Fibroblast of skin of scalp (primary cell): Measurements from ENCODE around the gene CCDC117. TPM values are rescaled to one million over a fixed set of nuclear protein-coding genes. Genes with fewer than 3 reads are reported as not detected.
A peak's percentile ranks its signal among the peaks of the same experiment; 100 is the strongest.
"Not testable (repeated sequence)": the region's sequence is repeated elsewhere in the genome, so short reads cannot be mapped to it uniquely, and the experiment has no call there.

Experiments used
- DNase-seq: peaks from one replicate; pipeline ENCODE4 v3.0.0-alpha.2; 2013
- polyA plus RNA-seq, 2 experiments: library from polyadenylated mRNA; unstranded; fragments of 120-200 nt; gene quantifications; one replicate each; pipeline ENCODE4 v1.2.1, GENCODE V29; 2013; ENCODE audit not compliant: insufficient read length in 2 of 2

The CCDC117 gene, protein sequence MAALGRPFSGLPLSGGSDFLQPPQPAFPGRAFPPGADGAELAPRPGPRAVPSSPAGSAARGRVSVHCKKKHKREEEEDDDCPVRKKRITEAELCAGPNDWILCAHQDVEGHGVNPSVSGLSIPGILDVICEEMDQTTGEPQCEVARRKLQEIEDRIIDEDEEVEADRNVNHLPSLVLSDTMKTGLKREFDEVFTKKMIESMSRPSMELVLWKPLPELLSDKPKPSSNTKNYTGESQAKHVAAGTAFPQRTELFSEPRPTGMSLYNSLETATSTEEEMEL
- 17.3 TPM for polyA plus RNA-seq (2013, experiment 1 of 2; ENCODE audit: insufficient read length)
- polyA plus RNA-seq (2013, experiment 2 of 2; ENCODE audit: insufficient read length): 18.7 TPM

DNA sequence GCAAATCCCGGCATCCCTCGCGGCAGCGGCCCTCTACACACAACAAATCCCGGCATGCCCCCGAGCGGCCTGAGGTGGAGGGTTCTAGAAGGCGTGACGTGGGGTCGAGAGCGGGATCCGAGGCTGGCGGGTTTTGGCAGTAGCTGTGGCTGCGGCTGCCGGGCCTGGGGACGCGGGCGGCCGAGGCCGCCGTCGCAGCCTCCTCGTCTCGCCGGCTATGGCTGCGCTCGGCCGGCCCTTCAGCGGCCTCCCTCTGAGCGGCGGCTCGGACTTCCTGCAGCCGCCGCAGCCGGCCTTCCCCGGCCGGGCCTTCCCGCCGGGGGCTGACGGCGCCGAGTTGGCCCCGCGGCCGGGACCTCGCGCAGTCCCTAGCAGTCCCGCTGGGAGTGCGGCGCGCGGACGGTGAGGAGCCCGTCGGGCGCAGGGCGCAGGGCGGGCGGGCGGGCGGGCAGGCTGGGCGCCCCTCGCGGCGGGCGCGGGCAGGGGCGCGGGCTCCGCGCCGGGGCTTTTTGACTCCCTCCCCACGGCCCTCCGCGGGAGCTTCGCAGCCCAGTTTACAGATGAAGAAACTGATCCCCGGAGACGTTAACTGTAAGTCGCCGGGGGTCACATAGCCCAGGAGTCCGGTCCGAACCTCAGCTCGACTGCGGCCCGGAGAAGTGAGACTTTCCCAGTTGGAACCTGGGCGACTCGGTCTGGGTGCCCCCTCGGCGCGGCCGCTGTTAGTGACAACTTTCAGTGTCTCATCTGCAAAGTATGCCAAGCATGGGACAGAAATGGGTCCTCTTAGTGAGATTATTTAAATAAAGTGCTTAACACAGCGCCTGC, at the start of gene CCDC117:
Gene CCDC117, plus strand, starts transcription at position 63 of the 828 bp plus-strand sequence. Its CDS starts 155 bp downstream, at position 218.
- DNase-seq: peak; percentile 97

DNA sequence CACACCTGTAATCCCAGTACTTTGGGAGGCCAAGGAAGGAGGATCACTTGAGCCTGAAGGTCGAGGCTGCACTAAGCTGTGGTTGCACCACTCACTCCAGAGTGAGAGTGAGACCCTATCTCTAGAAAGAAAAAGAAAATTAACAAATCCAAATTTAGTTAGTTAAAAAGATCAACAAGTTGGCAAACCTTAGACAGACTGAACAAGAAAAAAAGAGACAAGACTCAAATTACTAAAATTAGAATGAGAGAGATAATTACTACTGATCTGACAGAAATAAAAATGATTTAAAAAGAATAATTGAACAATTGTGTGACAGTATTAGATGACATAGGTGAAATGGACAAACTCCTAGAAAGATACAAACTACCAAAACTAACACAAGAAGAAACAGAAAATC, 44.5 kb upstream of the CCDC117 start:
- no peak for DNase-seq

DNA sequence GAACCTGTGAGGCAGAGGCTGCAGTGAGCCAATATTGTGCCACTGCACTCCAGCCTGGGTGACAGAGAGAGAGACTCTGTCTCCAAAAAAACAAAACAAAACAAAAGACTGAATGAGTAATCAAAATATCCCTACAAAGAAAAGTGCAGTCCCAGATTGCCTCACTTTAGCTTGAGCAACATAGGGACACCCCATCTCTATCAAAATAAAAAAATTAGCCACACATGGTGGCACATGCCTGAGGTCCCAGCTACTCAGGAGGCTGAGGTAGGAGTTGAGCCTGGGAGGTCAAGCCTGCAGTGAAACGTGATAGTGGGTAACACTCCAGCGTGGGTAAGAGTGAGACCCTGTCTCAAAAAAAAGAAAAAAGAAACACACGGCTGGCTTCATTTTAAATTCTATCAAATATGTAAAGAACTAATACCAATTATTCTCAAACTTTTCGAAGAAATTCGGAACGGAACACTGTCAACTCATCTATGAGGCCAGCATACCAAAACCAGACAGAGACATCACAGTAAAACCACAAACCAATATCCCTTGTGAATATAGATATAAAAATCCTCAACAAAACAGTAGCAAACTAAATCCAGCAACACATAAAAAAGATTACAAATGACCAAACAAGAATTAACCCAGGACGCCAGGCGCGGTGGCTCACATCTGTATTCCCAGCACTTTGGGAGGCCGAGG, 43.7 kb upstream of the CCDC117 start:
- DNase-seq: peak; percentile 28

DNA sequence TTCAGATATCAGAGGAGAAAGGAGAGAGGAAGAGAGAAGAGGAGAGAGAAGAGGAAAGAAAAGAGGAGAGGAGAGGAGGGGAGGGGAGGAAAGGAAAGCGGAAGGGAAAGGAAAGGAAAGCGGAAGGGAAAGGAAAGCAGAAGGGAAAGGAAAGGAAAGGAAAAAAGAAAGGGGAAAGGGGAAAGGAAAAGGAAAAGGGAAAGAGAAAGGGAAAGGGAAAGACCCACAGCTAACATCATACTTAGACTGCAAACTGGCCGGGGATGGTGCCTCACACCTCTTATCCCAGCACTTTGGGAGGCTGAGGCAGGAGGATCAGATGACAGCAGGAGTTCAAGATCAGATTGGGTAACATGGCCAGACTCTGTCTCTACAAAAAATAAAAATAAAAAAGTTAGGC, 42.3 kb upstream of the CCDC117 start:
- DNase-seq: no peak

DNA sequence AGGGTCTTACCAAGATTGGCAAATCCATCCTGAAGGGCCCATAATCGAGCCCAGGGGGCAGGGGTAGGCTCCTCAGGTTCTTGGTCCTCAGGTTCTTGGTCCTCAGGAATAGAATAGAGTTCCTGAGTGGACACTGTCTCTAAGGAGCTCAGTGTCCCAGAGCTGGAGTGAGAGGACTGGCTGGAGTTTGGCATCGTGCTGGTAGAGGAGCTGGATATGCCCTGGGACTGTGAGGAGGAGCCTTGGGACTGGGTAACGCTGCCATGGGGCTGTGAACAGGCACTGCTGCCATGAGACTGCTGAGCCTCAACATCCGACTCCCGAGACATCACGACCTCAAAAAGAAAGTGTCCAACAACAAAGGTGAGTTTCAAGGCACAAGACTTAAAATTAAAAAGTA, 38.1 kb upstream of the CCDC117 start:
- no peak for DNase-seq

DNA sequence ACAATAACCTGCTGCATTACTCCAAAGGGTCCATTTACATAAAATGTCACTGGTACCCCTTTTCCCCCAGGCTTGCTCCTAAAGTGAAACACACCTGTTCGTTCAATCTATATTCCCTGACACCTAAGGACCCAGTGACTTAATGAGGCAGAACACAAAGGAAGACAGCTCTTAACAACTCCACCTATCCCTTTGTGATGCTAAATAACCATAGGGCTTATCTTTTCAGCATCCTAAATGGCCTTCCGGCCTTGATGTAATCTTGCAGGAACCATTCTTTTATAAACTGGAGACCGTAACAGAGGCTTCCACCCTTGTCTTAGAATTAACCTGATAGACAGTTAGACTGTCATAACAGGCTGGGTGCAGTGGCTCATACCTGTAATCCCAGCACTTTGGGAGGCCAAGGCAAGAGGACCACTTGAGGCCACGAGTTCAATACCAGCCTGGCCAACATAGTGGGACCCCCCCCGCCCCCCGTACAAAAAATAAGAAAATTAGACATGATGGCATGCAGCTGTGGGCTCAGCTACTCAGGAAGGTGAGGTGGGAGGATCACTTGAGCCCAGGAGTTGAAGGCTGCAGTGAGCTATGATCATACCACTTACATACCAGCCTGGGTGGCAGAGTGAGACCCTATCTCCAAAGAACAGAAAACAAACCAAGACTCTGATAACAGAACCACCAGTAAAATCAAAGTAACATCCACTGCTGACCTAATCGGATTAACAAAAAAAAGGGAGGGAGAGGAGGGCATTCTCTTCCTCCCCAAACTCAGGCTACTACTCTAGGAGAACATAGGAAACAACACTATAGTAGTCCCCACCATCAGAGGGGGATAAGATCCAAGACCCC, 36.0 kb upstream of the CCDC117 start:
- no peak for DNase-seq

DNA sequence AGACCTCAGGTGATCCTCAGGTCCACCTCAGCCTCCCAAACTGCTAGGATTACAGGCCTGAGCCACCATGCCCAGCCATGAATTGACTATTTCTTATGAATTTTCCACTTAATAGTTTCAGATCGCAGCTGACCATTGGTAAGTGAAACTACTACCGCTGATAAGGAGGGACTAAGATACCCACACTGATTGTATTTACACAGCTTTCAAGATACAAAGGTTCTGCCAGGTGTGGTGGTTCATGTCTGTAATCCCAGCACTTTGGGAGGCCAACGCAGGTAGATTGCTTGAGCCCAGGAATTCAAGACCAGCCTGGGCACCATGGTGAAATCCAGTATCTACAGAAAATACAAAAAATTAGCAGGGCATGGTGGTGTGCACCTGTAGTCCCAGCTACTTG, 34.8 kb upstream of the CCDC117 start:
- DNase-seq: no peak

DNA sequence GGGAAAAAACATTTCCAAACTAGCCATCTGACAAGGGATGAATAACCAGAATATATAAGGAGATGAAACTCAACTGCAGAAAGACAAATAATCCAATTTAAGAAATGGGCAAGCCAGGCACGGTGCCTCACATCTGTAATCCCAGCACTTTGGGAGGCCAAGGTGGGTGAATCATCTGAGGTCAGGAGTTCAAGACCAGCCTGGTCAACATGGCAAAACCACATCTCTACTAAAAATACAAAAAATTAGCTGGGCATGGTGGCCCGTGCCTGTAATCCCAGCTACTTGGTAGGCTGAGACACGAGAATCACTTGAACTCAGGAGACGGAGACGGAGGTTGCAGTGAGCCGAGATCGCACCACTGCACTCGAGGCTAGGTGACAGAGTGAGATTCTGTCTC, 33.6 kb upstream of the CCDC117 start:
- not testable (repeated sequence) for DNase-seq

DNA sequence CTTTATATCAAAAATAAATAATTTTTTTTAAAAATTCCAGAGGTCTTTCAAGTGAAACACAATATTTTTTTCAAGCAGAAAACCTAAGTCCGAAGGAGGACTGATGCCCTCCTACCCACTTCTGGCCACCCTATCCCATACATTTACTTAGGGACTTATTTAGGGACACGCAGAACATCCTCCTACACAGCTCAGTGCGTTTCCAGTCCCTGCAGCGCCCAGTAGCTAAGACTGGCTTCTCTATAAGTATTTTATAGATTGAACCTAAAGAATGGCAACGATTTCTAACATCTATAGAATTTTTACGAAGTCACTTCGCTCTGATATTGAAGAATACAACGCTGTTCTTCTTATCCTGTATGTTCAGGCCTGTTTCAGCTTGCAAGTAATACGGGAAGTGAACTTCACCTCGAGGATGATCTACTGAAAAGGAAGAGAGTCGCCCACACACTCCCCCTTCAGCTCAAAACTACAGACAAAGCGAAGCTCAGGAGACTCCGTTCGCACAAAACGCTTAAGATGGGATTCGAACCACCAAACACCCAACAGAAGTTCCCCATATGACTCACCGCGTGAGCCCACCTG, 31.2 kb upstream of the CCDC117 start:
- no peak for DNase-seq

DNA sequence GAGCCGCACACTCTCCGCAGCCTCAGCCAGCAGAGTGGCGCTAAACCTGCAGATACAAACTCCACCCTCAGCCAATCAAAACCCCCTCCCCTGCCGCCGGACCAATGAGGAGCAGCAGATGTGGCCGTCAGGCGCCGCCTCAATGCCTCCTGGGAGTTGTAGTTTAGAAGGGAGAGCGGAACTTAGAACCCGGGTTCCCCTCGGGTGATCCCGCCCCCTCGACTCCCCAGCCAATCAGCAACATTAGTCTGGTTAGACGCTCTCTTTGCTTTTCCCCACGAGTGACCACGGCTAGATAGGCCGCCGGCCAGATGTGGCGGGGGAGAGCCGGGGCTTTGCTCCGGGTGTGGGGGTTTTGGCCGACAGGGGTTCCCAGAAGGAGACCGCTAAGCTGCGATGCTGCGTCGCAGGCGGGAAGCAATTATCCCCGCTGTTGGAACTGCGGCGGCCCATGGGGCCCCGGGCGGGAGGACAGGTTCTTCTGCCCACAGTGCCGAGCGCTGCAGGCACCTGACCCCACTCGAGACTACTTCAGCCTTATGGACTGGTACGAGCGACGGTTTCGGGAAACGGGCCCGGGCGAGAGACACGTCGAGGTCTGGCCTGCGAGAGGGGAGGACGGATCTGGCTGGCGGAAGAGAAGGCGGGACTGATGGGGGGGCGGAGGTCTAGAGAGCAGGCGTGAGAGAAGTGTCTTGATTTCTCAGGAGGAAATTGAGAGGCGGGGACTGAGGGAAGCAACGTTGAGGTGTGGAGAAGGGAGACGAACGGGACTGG, 30.5 kb upstream of the CCDC117 start, which contains the start of the genes CHEK2 and HSCB:
Gene CHEK2, minus strand, starts transcription at position 36 of the 777 bp plus-strand sequence. CDS start 7,099 bp downstream, outside the sequence.
Gene HSCB, plus strand, starts transcription at position 255 of the 777 bp plus-strand sequence. Its CDS starts 57 bp downstream, at position 312.
- peak; percentile 99 for DNase-seq

DNA sequence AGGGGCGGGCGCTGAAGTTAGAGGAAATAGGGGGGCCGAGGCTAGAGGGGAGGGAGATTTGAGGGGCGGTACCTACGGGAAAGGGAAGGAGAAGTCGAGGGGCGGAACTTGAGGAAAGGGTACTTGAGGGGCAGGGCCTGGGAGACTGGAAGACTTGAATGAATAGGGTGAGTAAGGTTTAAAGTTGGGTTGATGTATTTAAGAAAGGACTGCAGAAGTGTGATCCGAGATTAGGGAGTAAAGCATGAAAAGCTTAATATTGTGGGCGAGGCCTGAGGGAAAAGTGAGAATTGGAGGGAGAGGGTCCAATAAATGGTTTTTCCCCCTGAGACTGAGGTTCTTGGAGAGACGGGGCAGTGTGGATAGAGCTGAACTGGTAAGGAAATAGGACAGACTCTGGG, 29.9 kb upstream of the CCDC117 start:
- no peak for DNase-seq

DNA sequence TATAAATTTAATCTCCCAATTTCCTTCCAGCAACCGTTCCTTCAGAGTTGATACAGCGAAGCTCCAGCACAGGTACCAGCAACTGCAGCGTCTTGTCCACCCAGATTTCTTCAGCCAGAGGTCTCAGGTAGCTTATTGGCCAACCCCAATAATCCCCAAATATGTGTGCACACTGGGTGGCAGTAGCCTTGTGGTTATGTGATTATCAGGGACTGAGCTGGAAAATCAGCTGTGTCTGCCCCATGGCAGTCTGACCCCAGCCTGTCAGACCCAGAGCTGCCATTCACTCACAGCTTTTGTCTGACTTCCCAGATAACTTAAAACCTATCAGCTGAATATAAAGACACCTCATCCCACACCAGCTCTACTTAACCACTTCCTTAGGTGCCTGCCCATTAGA, 28.6 kb upstream of the CCDC117 start:
- DNase-seq: no peak

DNA sequence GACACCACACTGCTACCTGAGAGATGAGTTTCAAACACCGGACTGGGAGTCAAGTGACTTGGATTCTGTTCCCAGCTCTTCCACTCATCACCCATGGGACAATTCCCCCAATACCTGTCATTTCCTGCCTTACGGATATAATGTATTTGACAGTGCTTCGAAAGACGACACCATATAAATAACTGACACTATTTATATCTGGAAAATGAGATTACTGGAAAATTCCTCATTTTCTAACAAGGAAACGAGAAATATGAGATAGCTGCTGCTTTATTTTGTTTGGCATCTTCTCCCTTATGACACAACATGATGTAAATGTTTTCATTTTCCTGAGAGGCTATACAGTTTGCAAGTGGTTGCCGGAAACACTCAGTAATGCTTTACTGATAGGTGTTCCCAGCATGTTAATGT, 22.0 kb upstream of the CCDC117 start:
- DNase-seq: peak; percentile 85

DNA sequence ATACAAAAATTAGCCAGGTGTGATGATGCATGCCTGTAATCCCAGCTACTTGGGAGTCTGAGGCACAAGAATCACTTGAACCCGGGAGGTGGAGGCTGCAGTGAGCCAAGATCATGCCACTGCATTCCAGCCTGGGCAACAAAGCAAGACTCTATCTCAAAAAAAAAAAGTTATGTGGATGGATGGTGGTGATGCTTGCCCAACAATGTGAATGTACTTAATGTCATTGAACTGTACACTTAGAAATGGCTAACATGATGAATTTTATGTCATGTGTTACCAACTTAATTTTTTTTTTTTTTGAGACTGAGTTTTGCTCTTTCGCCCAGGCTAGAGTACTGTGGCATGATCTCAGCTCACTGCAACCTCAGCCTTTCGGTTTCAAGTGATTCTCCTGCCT, 18.0 kb upstream of the CCDC117 start:
- DNase-seq: not testable (repeated sequence)

DNA sequence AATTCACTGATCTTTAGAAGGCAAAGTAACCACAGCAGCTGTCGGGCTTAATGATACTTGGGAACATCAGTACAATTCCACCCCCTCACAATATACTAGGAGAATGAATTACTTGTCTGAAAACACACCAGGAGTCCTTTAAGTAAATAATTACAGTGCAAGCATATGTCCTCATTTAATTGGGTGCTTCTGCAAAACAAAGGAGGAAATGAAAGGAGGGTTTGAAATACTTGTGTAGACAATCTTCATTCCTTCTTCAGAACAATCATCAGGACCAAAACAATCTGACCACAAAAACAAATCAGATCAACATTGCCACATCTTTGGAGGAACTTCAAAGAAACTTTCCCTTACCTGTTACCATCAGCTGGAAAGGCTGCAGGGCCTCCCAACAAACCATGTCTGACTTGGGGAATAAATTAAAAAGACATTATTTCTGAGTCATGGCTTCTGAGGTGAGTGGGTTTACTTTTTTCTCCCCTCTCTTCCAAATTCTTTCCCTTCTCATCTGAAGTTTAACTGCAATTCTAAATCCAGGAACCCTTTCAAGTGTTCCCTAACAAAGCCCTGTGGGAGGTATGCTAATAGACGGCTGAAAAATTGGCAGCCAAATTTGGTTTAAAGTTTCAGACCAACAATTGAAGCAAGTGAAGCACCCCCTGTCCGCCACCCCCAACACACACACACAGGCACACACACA, 12.5 kb upstream of the CCDC117 start:
- no peak for DNase-seq

DNA sequence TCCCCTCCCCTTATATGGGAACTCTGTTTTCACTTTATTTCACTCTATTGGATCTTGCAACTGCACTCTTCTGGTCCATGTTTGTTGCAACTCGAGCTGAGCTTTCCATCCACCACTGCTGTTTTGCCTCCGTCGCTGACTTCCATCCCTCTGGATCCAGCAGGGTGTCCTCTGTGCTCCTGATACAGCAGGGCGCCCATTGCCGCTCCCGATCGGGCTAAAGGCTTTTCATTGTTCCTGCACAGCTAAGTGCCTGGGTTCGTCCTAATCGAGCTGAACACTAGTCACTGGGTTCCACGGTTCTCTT, 11.1 kb upstream of the CCDC117 start:
- DNase-seq: no peak

DNA sequence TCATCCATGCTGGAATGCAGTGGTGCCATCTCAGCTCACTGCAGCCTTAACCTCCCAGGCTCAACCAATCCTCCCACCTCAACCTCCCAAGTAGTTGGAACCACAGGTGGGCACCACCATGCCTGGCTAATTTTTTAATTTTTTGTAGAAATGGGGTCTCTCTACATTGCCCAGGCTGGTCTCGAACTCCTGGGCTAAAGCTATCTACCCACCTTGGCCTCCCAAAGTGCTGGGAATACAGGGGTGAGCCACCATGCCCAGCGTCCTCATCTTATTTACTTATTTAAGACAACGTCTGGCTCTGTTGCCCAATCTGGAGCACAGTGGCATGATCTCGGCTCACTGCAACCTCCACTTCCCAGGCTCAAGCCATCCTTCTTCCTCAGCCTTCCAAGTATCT, 10.5 kb upstream of the CCDC117 start:
- not testable (repeated sequence) for DNase-seq

DNA sequence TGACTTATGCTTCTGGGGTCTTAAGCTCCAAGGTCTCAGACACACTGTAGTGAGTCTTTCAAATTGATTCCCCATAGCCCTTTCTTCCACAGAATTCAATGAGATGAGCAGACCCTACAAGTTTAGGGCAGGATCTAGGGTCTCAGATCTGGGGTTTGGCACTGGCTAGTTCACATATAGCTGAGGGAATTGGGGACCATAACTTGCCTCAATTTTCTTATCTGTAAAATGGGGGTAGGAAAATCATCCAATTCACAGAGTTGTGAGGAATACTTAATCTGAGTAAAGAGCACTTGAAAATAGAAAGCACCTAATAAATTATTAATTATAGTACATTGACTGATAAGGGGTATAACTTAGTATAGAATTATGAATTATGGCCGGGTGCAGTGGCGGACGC, 5.9 kb upstream of the CCDC117 start:
- DNase-seq: no peak

DNA sequence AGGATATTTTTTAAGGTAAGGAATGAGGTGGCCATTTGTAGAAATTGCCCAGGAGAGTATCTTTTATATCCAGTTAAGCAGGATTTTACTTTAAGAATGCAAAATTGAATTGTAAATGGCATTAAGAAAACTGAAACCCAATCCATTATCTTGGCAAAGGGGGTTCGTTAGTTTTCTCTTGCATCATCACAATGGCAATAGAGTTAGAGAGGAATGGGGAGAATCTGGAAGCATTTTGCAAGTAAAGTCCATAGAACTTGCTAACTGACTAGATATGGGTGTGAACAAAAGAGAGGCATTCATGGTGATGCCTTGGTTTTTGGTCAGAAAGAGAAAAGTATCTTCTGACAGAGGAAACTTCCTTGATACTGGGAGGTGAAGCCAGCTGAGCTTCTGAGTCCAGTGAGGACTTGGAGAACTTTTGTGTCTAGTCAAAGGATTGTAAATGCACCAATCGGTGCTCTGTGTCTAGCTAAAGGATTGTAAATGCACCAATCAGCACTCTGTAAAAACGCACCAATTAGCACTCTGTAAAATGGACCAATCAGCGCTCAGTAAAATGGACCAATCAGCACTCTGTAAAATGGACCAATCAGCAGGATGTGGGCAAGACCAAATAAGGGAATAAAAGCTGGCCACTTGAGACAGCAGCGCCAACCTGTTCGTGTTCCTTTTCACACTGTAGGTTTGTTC, 3.6 kb upstream of the CCDC117 start:
- no peak for DNase-seq
